Pericardium fibroblast (primary cell): ENCODE data around the gene SMAD5. TPM values are rescaled to one million over a fixed set of nuclear protein-coding genes. Genes with fewer than 3 reads are reported as not detected.

Experiments
- total RNA-seq: library from RNA; depleted of rRNA; stranded (reverse); fragments of >200 nt; gene quantifications from 2 replicates; pipeline ENCODE4 v1.2.3, GENCODE V29; 2015

The SMAD5 gene
- total RNA-seq: 31.1 and 44.3 TPM in 2 replicates

DNA sequence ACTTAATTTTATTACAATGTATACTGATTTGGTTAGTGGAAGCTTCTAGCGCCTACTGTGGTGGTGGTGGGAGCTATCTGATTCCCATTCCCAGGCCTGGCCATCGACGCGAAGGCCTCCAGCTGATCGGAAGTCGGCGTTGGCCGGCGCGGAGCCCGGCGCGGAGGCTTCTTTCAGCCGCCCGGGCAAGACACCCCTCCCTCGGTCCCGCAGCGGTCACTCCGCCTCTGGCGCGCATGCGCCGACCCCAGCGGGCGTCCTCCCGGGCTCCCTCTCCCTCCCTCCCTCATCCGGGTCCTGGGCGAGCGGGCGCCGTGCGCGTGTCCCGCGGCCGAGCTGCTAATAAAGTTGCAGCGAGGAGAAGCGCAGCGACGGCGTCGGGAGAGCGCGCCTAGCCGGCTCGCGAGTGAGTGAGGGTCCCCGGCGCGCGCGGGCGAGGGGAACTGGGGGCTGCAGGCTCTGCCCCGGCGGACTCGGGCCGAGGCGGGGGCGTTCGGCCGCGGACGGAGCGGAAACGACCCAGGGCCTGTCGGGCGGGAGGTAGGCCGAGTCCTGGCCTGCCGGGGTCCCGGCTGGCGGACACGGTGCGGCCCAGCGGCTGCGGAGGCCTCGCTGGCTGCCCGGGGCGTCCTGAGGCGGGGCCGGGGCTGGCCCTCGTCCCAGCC is at the start of gene SMAD5:
TSS of gene SMAD5 (plus strand) at position 289 of the 665 bp plus-strand sequence. CDS start 20,916 bp downstream, outside the sequence.

GRCh38 chr5:136192526-136193321 is 60.1 kb downstream of the SMAD5 start, which contains the start of gene SMIM32:
TSS of gene SMIM32 (minus strand) at chr5:136193162. CDS start at chr5:136192524, 638 bp downstream.

Other genes starting within 250 kb of the SMAD5 start
- gene IL9, start 237.0 kb upstream of the SMAD5 start, total RNA-seq: not detected in 2 replicates
- gene LECT2, start 177.9 kb upstream of the SMAD5 start, total RNA-seq: not detected in 2 replicates
- gene TGFBI, start 103.9 kb upstream of the SMAD5 start, total RNA-seq: 606 and 842 TPM in 2 replicates
- gene SMIM32, start 60.3 kb downstream of the SMAD5 start, total RNA-seq: not detected in 2 replicates
- not detected in 2 replicates for gene TRPC7, start 232.7 kb downstream of the SMAD5 start, total RNA-seq